ENCODE data around the gene FXYD4.
"Not testable (repeated sequence)": the region's sequence is repeated elsewhere in the genome, so short reads cannot be mapped to it uniquely, and the experiment has no call there.

FXYD4 gene

DNA sequence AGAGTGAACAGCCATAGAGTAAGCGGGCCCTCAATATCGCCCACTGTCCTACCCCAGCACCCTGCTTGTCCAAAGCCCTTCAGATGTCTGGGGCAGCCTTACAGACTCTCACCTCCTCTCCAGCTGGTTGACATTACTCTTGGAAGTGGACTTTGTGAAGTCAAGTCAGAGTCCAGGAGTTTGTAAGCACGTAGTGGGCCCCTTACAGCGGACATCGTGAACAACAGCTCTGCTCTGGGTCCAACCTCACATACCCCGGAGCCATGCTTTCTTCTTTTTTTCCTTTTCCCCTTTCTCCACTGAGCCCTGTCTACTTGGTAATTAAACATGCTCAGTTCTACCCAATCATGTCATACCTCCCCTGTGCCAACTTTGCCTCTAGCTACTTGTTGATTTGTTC is 20.1 kb downstream of the FXYD4 start:
- FAIRE-seq: no peak
- TF ChIP-seq PAX5 (IDR thresholded peaks at IDR 0.05; ENCODE audit: insufficient read depth, low read length, severe bottlenecking) (no peak), SPI1 (IDR thresholded peaks at IDR 0.05; ENCODE audit: low read depth, low read length) (no peak), POU2F2 (IDR thresholded peaks at IDR 0.05; ENCODE audit: low read depth, low read length) (no peak), TAF1 (IDR thresholded peaks at IDR 0.05; ENCODE audit: low read depth, low read length) (no peak), POLR2A (IDR thresholded peaks at IDR 0.05; ENCODE audit: low read depth, low read length) (no peak), POLR2AphosphoS5 (IDR thresholded peaks at IDR 0.05; ENCODE audit: low read depth, low read length) (no peak)
- no peak for DNase-seq (ENCODE audit: insufficient read length, low spot score)

DNA sequence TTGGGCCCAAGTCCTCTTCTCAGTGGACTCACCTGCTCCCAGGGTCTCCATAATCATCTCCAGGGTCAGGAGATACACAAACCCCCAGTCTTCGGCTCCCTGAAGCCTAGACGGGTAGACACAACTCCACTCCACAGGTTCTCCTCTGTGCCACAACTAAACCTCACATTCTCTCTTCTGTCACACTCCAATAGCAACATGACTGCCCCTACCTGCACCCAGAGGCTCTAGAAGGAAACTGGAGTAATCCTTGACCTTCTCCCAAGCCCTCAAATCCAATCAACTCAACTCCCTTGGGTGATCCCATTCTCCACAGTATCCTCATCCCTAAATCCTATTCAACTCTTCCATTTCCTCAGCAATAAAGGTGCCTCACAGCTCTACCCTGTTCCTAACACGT is 21.3 kb downstream of the FXYD4 start:
- DNase-seq (ENCODE audit: insufficient read length, low spot score): no peak
- TF ChIP-seq SPI1 (IDR thresholded peaks at IDR 0.05; ENCODE audit: low read depth, low read length) (no peak), POLR2AphosphoS5 (IDR thresholded peaks at IDR 0.05; ENCODE audit: low read depth, low read length) (no peak), POU2F2 (IDR thresholded peaks at IDR 0.05; ENCODE audit: low read depth, low read length) (no peak), PAX5 (IDR thresholded peaks at IDR 0.05; ENCODE audit: insufficient read depth, low read length, severe bottlenecking) (no peak), TAF1 (IDR thresholded peaks at IDR 0.05; ENCODE audit: low read depth, low read length) (no peak), POLR2A (IDR thresholded peaks at IDR 0.05; ENCODE audit: low read depth, low read length) (no peak)
- no peak for FAIRE-seq

DNA sequence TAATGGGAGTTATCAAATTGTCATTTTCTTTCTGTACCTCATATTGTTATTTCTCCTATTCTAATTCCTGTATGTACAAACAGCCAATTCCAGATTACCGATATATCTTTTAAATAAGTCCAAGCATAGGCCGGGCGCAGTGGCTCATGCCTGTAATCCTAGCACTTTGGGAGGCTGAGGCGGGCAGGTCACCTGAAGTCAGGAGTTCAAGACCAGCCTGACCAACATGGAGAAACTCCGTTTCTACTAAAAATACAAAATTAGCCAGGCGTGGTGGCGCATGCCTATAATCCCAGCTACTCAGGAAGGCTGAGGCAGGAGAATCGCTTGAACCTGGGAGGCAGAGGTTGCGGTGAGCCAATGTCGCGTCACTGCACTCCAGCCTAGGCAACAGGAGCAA is 21.8 kb downstream of the FXYD4 start:
- FAIRE-seq; DNase-seq (ENCODE audit: insufficient read length, low spot score): not testable (repeated sequence)

DNA sequence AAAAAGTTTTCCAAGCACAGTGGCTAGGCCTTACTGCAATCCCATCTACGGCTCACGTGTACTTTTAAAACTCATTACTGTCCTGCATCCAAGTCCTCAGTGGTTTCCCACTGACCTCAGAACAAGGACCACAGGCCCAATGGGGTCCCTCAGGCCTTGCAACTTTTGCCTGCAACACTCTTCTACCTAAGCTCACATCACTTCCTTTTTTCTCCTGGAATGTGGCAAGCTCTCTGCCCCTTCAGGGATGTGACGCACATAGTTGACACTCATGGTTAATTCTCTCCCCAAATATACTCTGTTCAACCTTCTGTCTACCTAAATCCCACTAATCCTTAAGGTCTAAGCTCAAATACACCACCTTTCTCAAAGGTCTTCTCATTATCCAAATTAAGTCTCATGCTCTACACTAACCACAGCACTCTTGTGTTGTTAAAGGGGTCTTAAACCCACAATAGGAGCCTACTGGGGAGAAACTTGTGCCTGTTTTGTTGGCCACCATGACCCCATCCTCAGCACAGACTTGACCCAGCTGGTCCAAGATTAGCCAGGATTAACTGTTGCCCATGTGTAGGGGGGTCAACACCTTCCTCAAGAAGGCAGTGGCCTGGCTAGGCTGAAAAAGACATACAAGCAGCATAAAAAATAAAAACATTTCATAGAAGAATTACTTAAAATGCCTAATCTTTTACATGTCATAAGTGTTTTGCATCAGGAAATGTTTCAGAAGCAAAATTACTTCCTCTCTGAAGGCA is 22.3 kb downstream of the FXYD4 start:
- TF ChIP-seq POU2F2 (IDR thresholded peaks at IDR 0.05; ENCODE audit: low read depth, low read length) (no peak), SPI1 (IDR thresholded peaks at IDR 0.05; ENCODE audit: low read depth, low read length) (0 out of 2 replicates have a peak, but pooled peaks have one; percentile 14)
- DNase-seq (ENCODE audit: insufficient read length, low spot score): no peak
- no peak for FAIRE-seq

DNA sequence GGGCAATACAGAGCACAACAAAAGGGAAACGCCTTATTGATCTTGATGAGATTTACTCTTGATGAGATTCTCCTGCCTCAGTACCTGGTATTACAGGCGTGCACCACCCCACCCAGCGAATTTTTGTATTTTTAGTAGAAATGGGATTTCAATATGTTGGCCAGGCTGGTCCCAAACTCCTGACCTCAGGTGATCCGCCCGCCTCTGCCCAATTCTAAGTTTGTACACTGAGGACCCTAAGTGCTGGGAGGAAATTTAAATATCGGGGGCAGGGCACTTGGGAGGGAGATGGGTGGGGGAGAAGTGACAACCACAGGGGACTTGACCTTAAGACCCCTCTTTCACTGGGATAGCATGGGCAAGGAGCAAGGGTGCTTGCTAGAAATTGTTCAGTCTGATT is 23.4 kb downstream of the FXYD4 start:
- no peak for FAIRE-seq
- DNase-seq (ENCODE audit: insufficient read length, low spot score): no peak
- TF ChIP-seq TAF1 (IDR thresholded peaks at IDR 0.05; ENCODE audit: low read depth, low read length) (no peak), POLR2A (IDR thresholded peaks at IDR 0.05; ENCODE audit: low read depth, low read length) (0 out of 2 replicates have a peak, but pooled peaks have one; percentile 12)

DNA sequence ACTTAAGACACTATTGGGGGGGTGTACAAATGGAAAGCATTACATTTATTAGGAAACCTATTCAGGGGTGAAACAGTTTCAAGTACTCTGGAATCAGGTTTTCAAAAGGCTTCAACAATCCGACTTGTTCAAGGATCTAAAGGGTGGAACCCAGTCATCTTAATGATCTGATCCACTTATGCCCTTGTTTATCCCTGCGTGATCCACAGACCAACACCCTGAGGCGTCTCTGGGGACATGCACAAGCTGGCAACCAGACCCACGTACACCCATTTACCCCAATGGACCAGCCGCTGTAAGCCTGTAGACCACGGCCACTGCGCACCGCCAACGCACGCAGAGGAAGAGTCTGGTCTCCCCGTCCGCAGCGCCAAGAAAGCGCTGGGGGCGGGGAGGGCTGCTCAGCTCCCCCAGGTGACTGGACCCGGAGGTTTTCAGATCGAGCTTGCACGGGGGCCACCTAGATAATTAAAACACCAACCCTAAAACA is 24.2 kb downstream of the FXYD4 start:
- TF ChIP-seq PAX5 (IDR thresholded peaks at IDR 0.05; ENCODE audit: insufficient read depth, low read length, severe bottlenecking) (no peak), SPI1 (IDR thresholded peaks at IDR 0.05; ENCODE audit: low read depth, low read length) (no peak), POLR2AphosphoS5 (IDR thresholded peaks at IDR 0.05; ENCODE audit: low read depth, low read length) (no peak; the same call in 1 of the 2 replicates), POLR2A (IDR thresholded peaks at IDR 0.05; ENCODE audit: low read depth, low read length) (no peak), TAF1 (IDR thresholded peaks at IDR 0.05; ENCODE audit: low read depth, low read length) (no peak), POU2F2 (IDR thresholded peaks at IDR 0.05; ENCODE audit: low read depth, low read length) (no peak)
- no peak for DNase-seq (ENCODE audit: insufficient read length, low spot score)
- FAIRE-seq: no peak

DNA sequence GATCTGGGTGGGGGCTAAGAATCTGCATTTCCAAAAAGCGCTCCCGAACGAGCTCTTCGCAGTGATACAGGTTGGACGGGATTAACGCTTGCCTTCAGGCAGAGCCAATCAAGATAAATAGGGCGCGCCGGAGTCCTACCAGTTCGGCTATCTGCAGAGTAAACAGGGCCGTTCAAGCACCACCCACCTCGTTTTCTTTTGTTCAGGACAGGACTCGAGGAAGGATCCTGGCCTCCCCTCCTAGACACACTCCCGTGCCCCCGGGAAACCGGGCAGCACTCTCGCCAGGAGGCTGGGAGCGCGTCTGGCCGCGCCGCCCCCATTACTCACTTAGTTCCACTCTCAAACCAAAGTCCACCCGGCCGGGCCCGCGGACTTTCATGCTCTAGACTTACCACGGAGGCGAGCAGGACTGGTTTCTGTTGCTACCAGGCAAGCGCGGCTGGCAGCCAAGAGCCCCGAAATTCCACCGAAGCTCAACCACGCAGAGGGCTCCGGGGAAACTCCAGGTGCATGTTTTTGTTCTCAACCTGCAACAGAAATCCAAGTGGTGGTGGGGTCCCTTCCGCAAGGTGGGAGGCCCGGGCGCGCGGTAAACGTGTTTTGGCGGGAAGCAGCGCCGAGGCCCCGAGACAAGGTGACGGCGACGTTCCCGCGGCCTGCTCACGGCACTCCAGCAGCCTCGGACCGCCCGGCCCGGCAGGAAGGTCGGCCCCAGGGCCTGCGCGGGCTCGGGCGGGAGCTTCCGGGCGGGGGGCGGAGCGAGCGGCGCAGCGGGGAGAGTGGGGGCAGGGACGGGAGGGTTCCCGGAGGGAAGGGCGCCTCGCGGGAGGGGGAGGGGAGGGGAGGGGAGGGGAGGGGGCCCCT is 24.9 kb downstream of the FXYD4 start:
- peak; percentile 52 for FAIRE-seq
- TF ChIP-seq POLR2A (IDR thresholded peaks at IDR 0.05; ENCODE audit: low read depth, low read length) (no peak), POU2F2 (IDR thresholded peaks at IDR 0.05; ENCODE audit: low read depth, low read length) (no peak; the same call in 1 of the 2 replicates), POLR2AphosphoS5 (IDR thresholded peaks at IDR 0.05; ENCODE audit: low read depth, low read length) (no peak), PAX5 (IDR thresholded peaks at IDR 0.05; ENCODE audit: insufficient read depth, low read length, severe bottlenecking) (no peak), SPI1 (IDR thresholded peaks at IDR 0.05; ENCODE audit: low read depth, low read length) (no peak), TAF1 (IDR thresholded peaks at IDR 0.05; ENCODE audit: low read depth, low read length) (no peak)
- peak; percentile 86 for DNase-seq (ENCODE audit: insufficient read length, low spot score)

DNA sequence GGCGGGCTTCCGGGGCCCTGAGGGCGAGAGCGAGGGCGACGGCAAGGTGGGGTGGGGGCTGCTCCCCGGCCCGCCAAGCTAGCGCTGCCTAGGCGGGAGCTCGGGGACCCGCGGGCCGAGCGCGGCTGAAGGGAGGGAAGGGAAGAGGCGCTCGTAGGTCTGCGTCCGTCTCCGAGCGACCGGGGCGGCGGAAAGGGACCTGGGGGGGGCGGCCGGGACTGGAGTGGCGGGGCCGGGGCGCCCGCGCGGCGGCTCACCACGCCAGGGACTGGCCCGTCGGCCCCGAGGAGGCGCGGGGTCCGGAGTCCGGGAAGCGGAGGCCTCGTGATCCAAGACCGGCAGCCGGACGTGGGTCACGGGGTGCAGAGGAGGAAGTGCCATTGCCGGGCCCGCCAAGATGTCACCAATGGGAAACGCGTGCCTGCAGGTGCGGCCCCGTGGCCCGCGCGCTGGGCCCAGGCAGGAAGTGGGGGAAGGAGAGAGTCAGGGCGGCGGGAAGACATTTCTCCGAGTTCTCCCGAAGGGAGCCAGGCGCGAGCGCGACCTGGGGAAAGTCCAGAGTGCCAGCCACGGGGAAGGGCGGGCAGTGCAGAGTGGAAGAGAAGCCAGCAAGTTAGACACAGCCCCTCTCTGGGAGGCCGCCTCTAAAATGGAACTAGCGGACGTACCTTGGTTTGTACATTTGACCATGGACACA is 25.6 kb downstream of the FXYD4 start:
- DNase-seq (ENCODE audit: insufficient read length, low spot score) (peak; percentile 84), FAIRE-seq (peak; percentile 88)
- peak; percentile 46; the same call in 1 of the 2 replicates for TF ChIP-seq POU2F2 (IDR thresholded peaks at IDR 0.05; ENCODE audit: low read depth, low read length)
- TF ChIP-seq POLR2A (IDR thresholded peaks at IDR 0.05; ENCODE audit: low read depth, low read length): peak; percentile 80
- TF ChIP-seq PAX5 (IDR thresholded peaks at IDR 0.05; ENCODE audit: insufficient read depth, low read length, severe bottlenecking): no peak
- peak; percentile 72 for TF ChIP-seq TAF1 (IDR thresholded peaks at IDR 0.05; ENCODE audit: low read depth, low read length)
- TF ChIP-seq SPI1 (IDR thresholded peaks at IDR 0.05; ENCODE audit: low read depth, low read length): peak; percentile 83
- peak; percentile 94 for TF ChIP-seq POLR2AphosphoS5 (IDR thresholded peaks at IDR 0.05; ENCODE audit: low read depth, low read length)

DNA sequence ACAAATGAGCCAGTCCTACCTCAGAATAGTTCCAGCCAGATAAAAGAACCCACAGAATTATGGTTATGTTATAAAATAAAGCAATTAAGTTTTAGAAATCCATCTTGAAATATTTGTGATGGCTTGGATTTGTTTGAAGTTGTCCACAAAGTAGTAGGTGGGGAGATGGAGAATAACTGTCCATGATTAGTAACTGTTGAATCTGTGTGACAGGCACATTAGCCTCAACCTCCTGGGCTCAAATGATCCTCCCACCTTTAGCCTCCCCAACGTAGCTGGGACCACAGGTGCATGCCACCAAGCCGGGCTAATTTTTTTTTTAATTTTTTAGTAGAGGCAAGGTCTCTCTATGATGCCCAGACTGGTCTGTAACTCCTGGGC is 27.5 kb downstream of the FXYD4 start:
- no peak for FAIRE-seq

More for the DNA sequence above, 27.5 kb downstream of the FXYD4 start:
- TF ChIP-seq PAX5 (IDR thresholded peaks at IDR 0.05; ENCODE audit: insufficient read depth, low read length, severe bottlenecking): no peak
- TF ChIP-seq TAF1 (IDR thresholded peaks at IDR 0.05; ENCODE audit: low read depth, low read length): no peak
- no peak for TF ChIP-seq SPI1 (IDR thresholded peaks at IDR 0.05; ENCODE audit: low read depth, low read length)
- TF ChIP-seq POLR2A (IDR thresholded peaks at IDR 0.05; ENCODE audit: low read depth, low read length): no peak
- no peak for TF ChIP-seq POLR2AphosphoS5 (IDR thresholded peaks at IDR 0.05; ENCODE audit: low read depth, low read length)
- TF ChIP-seq POU2F2 (IDR thresholded peaks at IDR 0.05; ENCODE audit: low read depth, low read length): no peak
- DNase-seq (ENCODE audit: insufficient read length, low spot score): no peak
